Measurements from ENCODE around the gene TMEM18.

DNA sequence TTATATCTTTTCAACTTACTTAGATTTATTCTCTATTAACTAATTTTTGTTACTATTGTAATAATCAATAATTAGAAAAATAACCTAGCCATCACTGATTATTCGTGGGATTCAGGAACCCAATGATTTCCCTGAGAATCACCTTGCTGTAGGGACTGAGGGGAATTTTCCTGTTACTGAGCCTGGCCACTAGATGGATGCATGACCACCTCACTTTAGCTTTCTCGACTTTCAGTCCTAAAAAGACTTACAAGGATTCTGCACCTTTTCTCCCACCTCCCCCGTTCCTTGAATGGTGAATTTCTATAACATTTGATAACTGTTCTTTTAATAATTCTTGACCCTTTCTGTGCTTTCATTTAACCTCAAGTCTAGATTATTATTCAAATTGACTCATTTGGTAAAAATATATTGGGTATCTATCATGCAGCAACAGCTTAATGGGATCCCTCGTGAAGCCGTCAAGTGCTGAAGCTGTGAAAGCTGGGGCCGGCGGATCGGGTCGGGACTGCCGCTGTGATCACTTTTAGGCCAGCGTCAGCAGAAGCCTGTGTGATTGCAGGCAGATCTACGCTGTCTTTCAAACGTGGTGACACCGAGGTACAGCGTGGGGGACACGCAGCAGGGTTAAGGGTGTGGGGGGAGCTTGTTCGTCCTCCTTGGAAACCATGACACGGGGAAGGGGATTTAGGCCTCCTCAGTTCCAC, 38.8 kb upstream of the TMEM18 start:
- no peak for TF ChIP-seq POLR2A (IDR thresholded peaks at IDR 0.05)
- peak in 8 of 12 donors; percentile 16 to 42 (median 27) for TF ChIP-seq CTCF (IDR thresholded peaks at IDR 0.05)

Data from heart left ventricle (tissue), 13 donors.